GM12878 (cell line): ENCODE measurements around the gene ELOA. TPM values are rescaled to one million over a fixed set of nuclear protein-coding genes. Genes with fewer than 3 reads are reported as not detected.

ENCODE experiments used
- ATAC-seq: fragments of 200-7000 bp; cut with Tn5 transposase; 3 replicates; pipeline ENCODE4 v1.9.1; 2020; ENCODE audit warnings: mild to moderate bottlenecking, moderate library complexity
- BruUV-seq: library from RNA; stranded (reverse); fragments of 400-500 nt; replicated peaks from 2 replicates; lab custom pipeline; 2021; lab: Mats Ljungman, UMichigan
- CTCF ChIA-PET: fragments of 300-600 bp; sonication (Branson Sonifier 250); formaldehyde crosslinking; extraction: SDS; loops from one replicate; lab custom pipeline; 2021; ENCODE audit warnings: inconsistent platforms; lab: Yijun Ruan, JAX
- POLR2A ChIA-PET: fragments of 350-600 bp; formaldehyde crosslinking; extraction: SDS; loops from one replicate; lab custom pipeline; 2021; ENCODE audit warnings: inconsistent platforms; lab: Charles Lee
- RAD21 ChIA-PET: fragments of 300-600 bp; sonication (Branson Sonifier 250); formaldehyde crosslinking; loops from one replicate; lab custom pipeline; 2023; ENCODE audit warnings: antibody characterized with exemption; ENCODE audit not compliant: unreplicated experiment; lab: Charles Lee
- SMC1A ChIA-PET: fragments of 300-600 bp; sonication (Branson Sonifier 250); formaldehyde crosslinking; loops from one replicate; lab custom pipeline; 2023; ENCODE audit not compliant: unreplicated experiment, uncharacterized antibody; lab: Charles Lee
- DNase-seq: peaks from one replicate; pipeline ENCODE4 v3.0.0-alpha.2; 2011; ENCODE audit warnings: low read depth, low spot score
- FAIRE-seq: peaks from 3 replicates; lab custom pipeline; 2011; peaks lifted over from hg19 to GRCh38; lab: Jason Lieb, UNC
- H2AFZ ChIP-seq: 2 replicates; pipeline ENCODE4 v1.6.0; 2011; ENCODE audit warnings: low read depth, low read length, control low read depth; ENCODE audit not compliant: control insufficient read depth
- H3K27ac ChIP-seq: 2 replicates; pipeline ENCODE4 v1.5.1; 2011; ENCODE audit warnings: control low read depth; ENCODE audit not compliant: control insufficient read depth, insufficient read depth
- H3K27me3 ChIP-seq, 2 experiments: replicated peaks in 1 of 2; 2 replicates each; pipeline versions ENCODE4 v1.6.0 to v1.6.1; 2011; ENCODE audit warnings: low read length in 1 of 2; ENCODE audit not compliant: control insufficient read depth in 2 of 2, insufficient read depth in 2 of 2
- H3K36me3 ChIP-seq, 2 experiments: 2 replicates each; pipeline ENCODE4 v1.5.1; 2011; ENCODE audit warnings: low read length in 1 of 2; ENCODE audit not compliant: control insufficient read depth in 2 of 2, insufficient read depth in 2 of 2
- H3K4me1 ChIP-seq: 2 replicates; pipeline ENCODE4 v1.6.1; 2011; ENCODE audit warnings: mild to moderate bottlenecking, low read length, moderate library complexity, mixed read lengths; ENCODE audit not compliant: control insufficient read depth, insufficient read depth
- H3K4me2 ChIP-seq: 2 replicates; pipeline ENCODE4 v1.6.0; 2011; ENCODE audit warnings: control low read depth; ENCODE audit not compliant: control insufficient read depth, insufficient read depth
- H3K4me3 ChIP-seq: fragments of 200-600 bp; sonication (generic); 2 replicates; pipeline ENCODE4 v1.5.1; 2016
- H3K79me2 ChIP-seq: 2 replicates; pipeline ENCODE4 v1.6.0; 2011; ENCODE audit warnings: low read length; ENCODE audit not compliant: control insufficient read depth, insufficient read depth
- H3K9ac ChIP-seq: 2 replicates; pipeline ENCODE4 v1.8.0; 2011; ENCODE audit warnings: low read length, control low read depth, mixed read lengths; ENCODE audit not compliant: control insufficient read depth, insufficient read depth
- H3K9me3 ChIP-seq: replicated peaks from 3 replicates; pipeline ENCODE4 v1.5.1; 2011; ENCODE audit warnings: mild to moderate bottlenecking, low read length; ENCODE audit not compliant: control insufficient read depth, insufficient read depth
- H4K20me1 ChIP-seq: 2 replicates; pipeline ENCODE4 v1.6.0; 2011; ENCODE audit not compliant: control insufficient read depth, insufficient read depth
- CBFB ChIP-seq: IDR thresholded peaks from 2 replicates; pipeline ENCODE4 v1.6.1; 2016; ENCODE audit warnings: antibody characterized with exemption, low read depth
- HDAC6 ChIP-seq: fragments of 200-600 bp; sonication (generic); IDR thresholded peaks from one replicate; pipeline ENCODE4 v1.8.0; 2017; ENCODE audit warnings: antibody characterized with exemption; ENCODE audit not compliant: unreplicated experiment
- JUNB ChIP-seq: IDR thresholded peaks from 2 replicates; pipeline ENCODE4 v1.6.1; 2016; ENCODE audit warnings: antibody characterized with exemption, mild to moderate bottlenecking
- MTA3 ChIP-seq: IDR thresholded peaks from 2 replicates; pipeline ENCODE4 v1.6.1; 2012; ENCODE audit warnings: low read length, inconsistent platforms, borderline replicate concordance
- RUNX3 ChIP-seq: IDR thresholded peaks from 2 replicates; pipeline ENCODE4 v1.6.1; 2012; ENCODE audit warnings: low read length, inconsistent platforms
- SIN3A ChIP-seq: IDR thresholded peaks from 2 replicates; pipeline ENCODE4 v1.6.1; 2012; ENCODE audit warnings: low read depth, low read length, improper control_type of control experiment
- TARDBP ChIP-seq: IDR thresholded peaks from 2 replicates; pipeline ENCODE4 v1.6.1; 2016; ENCODE audit warnings: borderline replicate concordance
- TBL1XR1 ChIP-seq: IDR thresholded peaks from 2 replicates; pipeline ENCODE4 v1.6.1; 2012; ENCODE audit warnings: low read depth, low read length, improper control_type of control experiment
- WGBS: methylation state at CpG from one replicate; pipeline ENCODE4 v1.1.6; 2016; ENCODE audit warnings: low lambda C conversion rate; ENCODE audit not compliant: insufficient replicate concordance, insufficient coverage; ENCODE audit errors: missing lambda C conversion rate; 5-methylcytosine and 5-hydroxymethylcytosine counted together
- in situ Hi-C: fragments of 300-500 bp; cut with MboI; formaldehyde crosslinking; loops from 9 replicates; pipeline ENCODE4 v1.14.3; 2018; ENCODE audit warnings: mixed read lengths
- intact Hi-C: fragments of 100-400 bp; cut with micrococcal nuclease; formaldehyde crosslinking; loops from one replicate; pipeline ENCODE4 v1.14.2; 2022; ENCODE audit not compliant: unreplicated experiment
- polyA plus RNA-seq, 11 experiments: library from polyadenylated mRNA; depleted of rRNA in 4 of 11; unstranded in 6 of 11; stranded (reverse) in 5 of 11; fragments of >200 nt; fragmentation: Nextera tagmentation in 4 of 11; fragmentation: Illumina TruSeq in 1 of 11; extraction: Ambion mirVana in 4 of 11; extraction: Trizol in 1 of 11; gene quantifications; 1 replicate in 1 of 11; 2 replicates in 10 of 11; pipeline versions ENCODE4 v1.2.1 to v1.2.3, GENCODE V29; 2011 to 2016; ENCODE audit warnings: inconsistent platforms in 2 of 11, missing spikeins in 2 of 11, low read depth in 1 of 11
- total RNA-seq, 4 experiments: library from RNA; depleted of rRNA in 3 of 4; stranded (reverse); fragments of >200 nt in 3 of 4; fragmentation: Illumina TruSeq in 1 of 4; extraction: Trizol in 1 of 4; gene quantifications; 2 replicates each; pipeline versions ENCODE4 v1.2.1 to v1.2.3, GENCODE V29; 2013 to 2021
- TF ChIP-seq, protein P1 (sequence below): fragments of 450-650 bp; IDR thresholded peaks from 2 replicates; pipeline ENCODE4 v1.6.1; 2017; ENCODE audit warnings: mild to moderate bottlenecking, moderate library complexity

Gene ELOA
- total and polyA plus RNA-seq, 10 of the 15 experiments (the other 5 are each of a cell fraction or from before 2014, with no cell fraction given) = 20.1 to 63.6 (median 39.8) TPM

DNA sequence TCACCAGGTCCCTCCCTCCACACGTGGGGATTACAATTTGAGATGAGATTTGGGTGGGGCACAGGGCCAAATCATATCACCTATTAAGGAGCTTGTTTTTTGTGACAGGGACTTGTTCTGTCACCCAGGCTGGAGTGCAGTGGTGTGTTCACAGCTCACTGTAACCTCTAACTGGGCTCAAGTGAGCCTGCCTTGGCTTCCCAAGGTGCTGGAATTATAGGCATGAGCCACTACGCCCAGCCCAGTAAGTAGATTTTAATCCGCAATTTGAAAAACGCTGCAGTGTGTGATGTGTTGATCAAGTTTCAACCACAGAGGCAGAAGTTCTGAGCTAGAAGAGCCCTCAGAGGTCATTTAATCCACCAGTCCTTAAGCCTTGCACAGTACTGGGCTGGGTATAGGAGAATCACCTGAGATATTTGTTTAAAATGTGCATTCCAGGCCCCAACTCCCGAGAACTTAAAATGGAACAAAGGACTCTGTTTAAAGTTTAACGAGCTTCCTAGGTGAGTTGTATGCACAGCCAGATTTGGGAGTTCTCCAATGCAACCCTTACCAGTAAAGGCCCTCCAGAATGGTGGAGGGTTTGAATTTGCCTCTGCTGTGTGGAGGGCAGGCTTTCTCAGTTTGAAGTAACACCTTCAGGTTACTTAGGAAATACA lies 38.3 kb upstream of the ELOA start (continued):
- TF ChIP-seq RUNX3 = no peak

DNA sequence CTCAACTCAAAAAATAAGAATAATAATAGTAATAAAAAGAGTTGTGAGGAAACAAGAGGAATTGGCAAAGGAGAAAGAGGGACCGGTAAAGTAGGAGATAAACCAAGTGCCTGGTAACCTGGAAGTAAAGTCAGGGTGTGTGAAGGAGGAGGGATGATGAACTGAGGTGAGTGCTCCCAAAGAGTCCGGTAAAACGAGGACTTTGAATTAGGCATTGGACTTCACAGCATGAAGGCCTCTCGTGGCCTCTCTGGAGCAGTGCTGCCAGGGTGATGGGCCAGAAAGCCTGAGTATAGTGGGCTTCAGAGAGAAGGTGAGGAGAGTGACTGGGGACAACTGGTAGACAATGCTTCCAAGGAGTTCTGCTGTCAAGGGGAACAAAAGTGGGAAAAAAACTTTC lies 34.0 kb upstream of the ELOA start:
- SMC1A ChIA-PET = no interaction called here

More for the DNA sequence above, 34.0 kb upstream of the ELOA start:
- ChIA-PET CTCF (no interaction called here), RAD21 (no interaction called here), POLR2A (no interaction called here)
- H2AFZ ChIP-seq = no peak overlapping the region
- H3K4me3 ChIP-seq = no peak overlapping the region
- ATAC-seq = no peak
- TF ChIP-seq HDAC6 = no peak
- no peak for TF ChIP-seq SIN3A
- TF ChIP-seq MTA3 = no peak
- TF ChIP-seq, protein P1, sequence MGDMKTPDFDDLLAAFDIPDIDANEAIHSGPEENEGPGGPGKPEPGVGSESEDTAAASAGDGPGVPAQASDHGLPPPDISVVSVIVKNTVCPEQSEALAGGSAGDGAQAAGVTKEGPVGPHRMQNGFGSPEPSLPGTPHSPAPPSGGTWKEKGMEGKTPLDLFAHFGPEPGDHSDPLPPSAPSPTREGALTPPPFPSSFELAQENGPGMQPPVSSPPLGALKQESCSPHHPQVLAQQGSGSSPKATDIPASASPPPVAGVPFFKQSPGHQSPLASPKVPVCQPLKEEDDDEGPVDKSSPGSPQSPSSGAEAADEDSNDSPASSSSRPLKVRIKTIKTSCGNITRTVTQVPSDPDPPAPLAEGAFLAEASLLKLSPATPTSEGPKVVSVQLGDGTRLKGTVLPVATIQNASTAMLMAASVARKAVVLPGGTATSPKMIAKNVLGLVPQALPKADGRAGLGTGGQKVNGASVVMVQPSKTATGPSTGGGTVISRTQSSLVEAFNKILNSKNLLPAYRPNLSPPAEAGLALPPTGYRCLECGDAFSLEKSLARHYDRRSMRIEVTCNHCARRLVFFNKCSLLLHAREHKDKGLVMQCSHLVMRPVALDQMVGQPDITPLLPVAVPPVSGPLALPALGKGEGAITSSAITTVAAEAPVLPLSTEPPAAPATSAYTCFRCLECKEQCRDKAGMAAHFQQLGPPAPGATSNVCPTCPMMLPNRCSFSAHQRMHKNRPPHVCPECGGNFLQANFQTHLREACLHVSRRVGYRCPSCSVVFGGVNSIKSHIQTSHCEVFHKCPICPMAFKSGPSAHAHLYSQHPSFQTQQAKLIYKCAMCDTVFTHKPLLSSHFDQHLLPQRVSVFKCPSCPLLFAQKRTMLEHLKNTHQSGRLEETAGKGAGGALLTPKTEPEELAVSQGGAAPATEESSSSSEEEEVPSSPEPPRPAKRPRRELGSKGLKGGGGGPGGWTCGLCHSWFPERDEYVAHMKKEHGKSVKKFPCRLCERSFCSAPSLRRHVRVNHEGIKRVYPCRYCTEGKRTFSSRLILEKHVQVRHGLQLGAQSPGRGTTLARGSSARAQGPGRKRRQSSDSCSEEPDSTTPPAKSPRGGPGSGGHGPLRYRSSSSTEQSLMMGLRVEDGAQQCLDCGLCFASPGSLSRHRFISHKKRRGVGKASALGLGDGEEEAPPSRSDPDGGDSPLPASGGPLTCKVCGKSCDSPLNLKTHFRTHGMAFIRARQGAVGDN = no peak
- TF ChIP-seq TBL1XR1 = no peak
- TF ChIP-seq JUNB = no peak
- no peak for TF ChIP-seq CBFB
- TF ChIP-seq TARDBP = no peak
- H3K4me2 ChIP-seq = no peak overlapping the region
- no peaks in the 10 kb centered on the region for H4K20me1 ChIP-seq
- WGBS = 100% methylated on average over 4 of the region's 4 CpGs
- no peak overlapping the region for H3K27ac ChIP-seq
- FAIRE-seq = no peak
- no peaks in the 10 kb centered on the region for H3K27me3 ChIP-seq
- no TSS peak for BruUV-seq
- intact Hi-C loops = no loop called here
- no peaks in the 10 kb centered on the region for H3K79me2 ChIP-seq
- H3K4me1 ChIP-seq = no peaks in the 10 kb centered on the region
- peaks cover 5% of the 10 kb centered on the region in 2 experiments; a peak in 3 of 4 replicates for H3K36me3 ChIP-seq
- H3K9me3 ChIP-seq = no peaks in the 10 kb centered on the region
- no peak for DNase-seq
- in situ Hi-C loops = no loop called here
- no peak overlapping the region for H3K9ac ChIP-seq
